IgD-negative memory B cell (primary cell): ENCODE measurements around the gene CFHR3. TPM values are rescaled to one million over a fixed set of nuclear protein-coding genes. Genes with fewer than 3 reads are reported as not detected.
"Not testable (repeated sequence)": the region's sequence is repeated elsewhere in the genome, so short reads cannot be mapped to it uniquely, and the experiment has no call there.

Source experiments
- H3K27ac Mint-ChIP-seq, 3 donors: one replicate each; pipeline ENCODE4 v1.8.0; 2020 to 2022; ENCODE audit warnings: mild to moderate bottlenecking in 3 of 3, mixed read lengths in 3 of 3, moderate library complexity in 1 of 3
- H3K27me3 Mint-ChIP-seq: one replicate; pipeline ENCODE4 v1.8.0; 2021; ENCODE audit warnings: mixed read lengths
- H3K36me3 Mint-ChIP-seq: one replicate; pipeline ENCODE4 v1.8.0; 2020; ENCODE audit warnings: mild to moderate bottlenecking, mixed read lengths
- H3K4me1 Mint-ChIP-seq, 3 donors: one replicate each; pipeline ENCODE4 v1.8.0; 2020 to 2022; ENCODE audit warnings: mixed read lengths in 3 of 3, mild to moderate bottlenecking in 1 of 3
- H3K4me3 Mint-ChIP-seq, 4 donors: one replicate each; pipeline ENCODE4 v1.8.0; 2020 to 2022; ENCODE audit warnings: mild to moderate bottlenecking in 4 of 4, mixed read lengths in 4 of 4, moderate library complexity in 3 of 4
- H3K9me3 Mint-ChIP-seq, 3 donors: one replicate each; pipeline ENCODE4 v1.8.0; 2020 to 2021; ENCODE audit warnings: mixed read lengths in 3 of 3, mild to moderate bottlenecking in 1 of 3
- polyA plus RNA-seq: library from polyadenylated mRNA; unstranded; fragments of 300-500 nt; fragmentation: Illumina TruSeq; gene quantifications from one replicate; pipeline ENCODE4 v1.2.3, GENCODE V29; 2021

CFHR3 gene
- polyA plus RNA-seq, 1 donor from 2014 or later = not detected

DNA sequence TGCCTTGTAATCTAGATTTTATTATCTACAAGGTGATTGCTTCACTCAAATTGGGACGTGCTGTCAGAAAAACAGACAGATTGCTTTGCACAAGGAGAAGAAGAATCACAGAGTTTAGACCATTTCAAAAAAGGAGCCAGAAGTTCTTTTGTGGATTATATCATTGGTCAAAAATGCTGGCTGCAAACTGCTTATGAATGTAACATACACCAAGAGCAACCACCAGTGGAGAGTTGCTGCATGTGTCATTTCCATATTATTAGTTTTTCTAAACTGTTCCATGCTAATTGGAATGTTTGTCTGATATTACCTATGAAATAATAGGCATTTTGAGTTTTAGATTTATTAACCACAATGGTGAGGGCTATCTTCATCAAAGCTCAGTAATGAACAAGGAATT is 27.3 kb downstream of the CFHR3 start:
- H3K4me3 Mint-ChIP-seq, H3K36me3 Mint-ChIP-seq, H3K4me1 Mint-ChIP-seq, H3K27me3 Mint-ChIP-seq, H3K27ac Mint-ChIP-seq, H3K9me3 Mint-ChIP-seq: not testable (repeated sequence)

DNA sequence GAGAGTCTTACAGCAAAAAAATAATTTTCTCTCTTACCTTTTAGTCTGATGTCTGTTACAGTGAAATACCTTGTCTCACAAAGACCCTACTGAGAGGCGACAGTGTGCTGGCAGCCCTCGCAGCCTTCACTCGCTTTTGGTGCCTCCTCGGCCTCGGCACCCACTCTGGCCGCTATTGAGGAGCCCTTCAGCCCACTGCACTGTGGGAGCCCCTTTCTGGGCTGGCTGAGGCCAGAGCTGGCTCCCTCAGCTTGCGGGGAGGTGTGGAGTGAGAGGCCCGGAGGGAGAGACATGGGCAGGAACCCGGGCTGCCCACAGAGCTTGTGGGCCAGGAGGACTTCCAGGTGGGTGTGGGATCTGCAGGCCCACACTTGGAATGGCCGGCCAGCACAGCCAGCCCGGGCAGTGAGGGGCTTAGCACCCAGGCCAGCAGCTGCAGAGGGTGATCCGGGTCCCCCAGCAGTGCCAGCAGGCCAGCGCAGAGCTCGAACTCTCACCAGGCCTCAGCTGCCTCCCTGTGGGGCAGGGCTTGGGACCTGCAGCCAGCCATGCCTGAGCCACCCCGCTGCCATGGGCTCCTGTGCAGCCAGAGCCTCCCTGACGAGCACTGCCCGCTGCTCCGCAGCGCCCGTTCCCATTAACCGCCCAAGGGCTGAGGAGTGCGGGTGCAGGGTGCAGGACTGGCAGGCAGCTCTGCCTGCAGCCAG is 34.0 kb downstream of the CFHR3 start:
- no peak overlapping the region for H3K4me3 Mint-ChIP-seq
- H3K27ac Mint-ChIP-seq = no peak overlapping the region
- peaks cover 0 to 4% (median 0%) of the 10 kb centered on the region in 3 donors for H3K9me3 Mint-ChIP-seq
- no peaks in the 10 kb centered on the region for H3K27me3 Mint-ChIP-seq
- H3K4me1 Mint-ChIP-seq = no peaks in the 10 kb centered on the region
- no peaks in the 10 kb centered on the region for H3K36me3 Mint-ChIP-seq

DNA sequence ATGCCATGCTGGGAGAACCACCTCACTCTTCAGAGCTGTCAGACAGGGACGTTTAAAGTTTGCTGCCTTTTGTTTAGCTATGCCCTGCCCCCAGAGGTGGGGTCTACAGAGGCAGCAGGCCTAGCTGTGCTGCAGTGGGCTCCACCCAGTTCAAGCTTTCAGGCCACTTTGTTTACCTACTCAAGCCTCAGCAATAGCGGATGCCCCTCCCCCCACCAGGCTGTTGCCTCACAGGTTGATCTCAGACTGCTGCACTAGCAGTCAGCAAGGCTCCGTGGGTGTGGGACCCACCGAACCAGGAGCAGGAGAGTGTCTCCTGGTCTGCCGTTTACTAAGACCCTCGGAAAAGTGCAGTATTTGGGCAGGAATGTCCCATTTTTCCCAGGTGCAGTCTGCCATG is 42.8 kb downstream of the CFHR3 start:
- H3K36me3 Mint-ChIP-seq = not testable (repeated sequence)

DNA sequence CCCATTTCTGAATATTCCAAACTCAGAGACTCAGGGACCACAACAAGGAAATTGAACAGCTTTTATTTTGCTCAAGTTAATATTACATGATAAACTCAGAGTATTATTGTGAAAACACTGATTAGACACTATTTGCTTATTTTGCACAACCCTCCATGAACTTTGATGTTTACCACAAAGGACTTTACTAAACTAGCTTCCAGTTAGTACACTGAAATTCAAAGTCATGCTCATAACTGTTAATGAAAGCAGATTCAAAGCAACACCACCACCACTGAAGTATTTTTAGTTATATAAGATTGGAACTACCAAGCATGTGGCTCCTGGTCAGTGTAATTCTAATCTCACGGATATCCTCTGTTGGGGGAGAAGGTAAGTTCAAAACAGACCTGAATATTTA is 44.9 kb downstream of the CFHR3 start, which contains the start of gene CFHR1:
CFHR1 (plus strand) TSS at position 201 of the 400 bp plus-strand sequence; CDS start at position 315, 114 bp downstream.
- H3K27ac Mint-ChIP-seq, H3K9me3 Mint-ChIP-seq, H3K4me3 Mint-ChIP-seq, H3K27me3 Mint-ChIP-seq, H3K4me1 Mint-ChIP-seq, H3K36me3 Mint-ChIP-seq: not testable (repeated sequence)

More for the DNA sequence above, 42.8 kb downstream of the CFHR3 start:
- H3K4me1 Mint-ChIP-seq, H3K27ac Mint-ChIP-seq, H3K4me3 Mint-ChIP-seq, H3K9me3 Mint-ChIP-seq, H3K27me3 Mint-ChIP-seq: not testable (repeated sequence)

DNA sequence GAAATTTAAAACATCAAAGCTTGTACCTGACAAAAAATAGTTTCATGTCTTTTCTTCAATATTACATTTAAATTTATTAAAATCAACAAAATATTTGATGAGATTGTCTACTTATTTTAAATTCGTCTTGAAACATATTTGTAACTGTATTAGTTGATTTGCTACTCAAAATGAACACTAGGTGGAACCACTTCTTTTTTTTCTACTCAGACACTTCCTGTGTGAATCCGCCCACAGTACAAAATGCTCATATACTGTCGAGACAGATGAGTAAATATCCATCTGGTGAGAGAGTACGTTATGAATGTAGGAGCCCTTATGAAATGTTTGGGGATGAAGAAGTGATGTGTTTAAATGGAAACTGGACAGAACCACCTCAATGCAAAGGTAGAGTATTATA is 53.2 kb downstream of the CFHR3 start:
- not testable (repeated sequence) for H3K9me3 Mint-ChIP-seq, H3K4me3 Mint-ChIP-seq, H3K36me3 Mint-ChIP-seq, H3K27ac Mint-ChIP-seq, H3K27me3 Mint-ChIP-seq, H3K4me1 Mint-ChIP-seq

Other genes with a start within 250 kb of the CFHR3 start
- not detected for gene KCNT2, start 166.4 kb upstream of the CFHR3 start, polyA plus RNA-seq
- not detected for gene CFH, start 122.8 kb upstream of the CFHR3 start, polyA plus RNA-seq
- not detected for gene CFHR1, start 44.9 kb downstream of the CFHR3 start, polyA plus RNA-seq
- gene CFHR4, start 113.2 kb downstream of the CFHR3 start, polyA plus RNA-seq = not detected
- gene CFHR2, start 168.9 kb downstream of the CFHR3 start, polyA plus RNA-seq = not detected
- not detected for gene CFHR5, start 202.7 kb downstream of the CFHR3 start, polyA plus RNA-seq